GM18951 (cell line): Measurements from ENCODE around the gene RIC8A.
"Not testable (repeated sequence)": the region's sequence is repeated elsewhere in the genome, so short reads cannot be mapped to it uniquely, and the experiment has no call there.

ENCODE experiments used
- POLR2A ChIP-seq: IDR thresholded peaks from 4 replicates; pipeline ENCODE4 v1.6.1; 2011; ENCODE audit warnings: mild to moderate bottlenecking; ENCODE audit not compliant: insufficient read length, insufficient read depth; ENCODE audit errors: extremely low read depth
- in situ Hi-C: fragments of 300-500 bp; cut with MboI; formaldehyde crosslinking; loops from one replicate; pipeline ENCODE4 v1.12.0; 2022; ENCODE audit warnings: low sequenced_read_pairs, mixed read lengths, inconsistent platforms; ENCODE audit not compliant: unreplicated experiment

Gene RIC8A

DNA sequence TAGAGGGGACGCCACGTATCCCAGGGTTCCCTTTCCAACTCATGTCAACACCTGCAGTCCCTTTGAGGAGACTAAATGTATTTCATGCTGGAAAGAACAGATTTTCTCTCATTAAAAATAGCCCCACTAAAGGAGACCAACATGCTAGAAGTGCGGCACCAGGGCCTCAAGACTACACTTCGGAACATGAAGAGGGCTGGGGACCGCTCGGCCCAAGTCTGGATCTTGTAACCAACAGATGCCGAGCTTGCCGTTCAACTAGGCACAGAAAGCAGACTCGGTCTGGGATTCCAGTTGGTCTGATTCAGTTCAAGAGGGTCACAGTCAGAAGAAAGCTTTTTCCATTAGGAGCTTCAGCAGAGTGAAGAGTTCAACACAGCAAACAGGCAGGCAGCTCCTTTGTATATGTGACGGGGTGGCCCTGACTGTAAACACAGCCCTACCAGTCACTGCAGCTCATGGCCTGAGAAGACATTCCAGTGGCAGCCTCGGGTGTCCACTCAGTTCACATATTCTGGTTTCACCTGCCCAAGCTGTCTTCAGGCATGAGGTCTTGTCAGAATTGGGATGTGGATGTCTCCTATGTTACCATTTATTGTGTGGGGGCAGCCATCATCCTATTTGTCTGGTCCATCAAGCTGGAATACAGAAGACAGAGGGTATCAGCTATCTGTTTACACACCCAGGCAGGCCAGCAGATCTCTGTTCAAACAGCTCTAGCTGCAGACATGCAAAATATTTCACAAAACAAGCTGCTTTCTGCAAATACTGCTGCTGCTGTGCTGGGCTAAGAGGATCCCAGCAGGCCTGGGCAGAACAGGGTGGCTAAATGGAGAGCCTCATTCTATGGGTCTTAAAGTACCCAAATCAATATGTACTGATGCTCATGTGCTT lies 8.8 kb downstream of the RIC8A start:
- TF ChIP-seq POLR2A, result no peak
- in situ Hi-C loops, result no loop called here

DNA sequence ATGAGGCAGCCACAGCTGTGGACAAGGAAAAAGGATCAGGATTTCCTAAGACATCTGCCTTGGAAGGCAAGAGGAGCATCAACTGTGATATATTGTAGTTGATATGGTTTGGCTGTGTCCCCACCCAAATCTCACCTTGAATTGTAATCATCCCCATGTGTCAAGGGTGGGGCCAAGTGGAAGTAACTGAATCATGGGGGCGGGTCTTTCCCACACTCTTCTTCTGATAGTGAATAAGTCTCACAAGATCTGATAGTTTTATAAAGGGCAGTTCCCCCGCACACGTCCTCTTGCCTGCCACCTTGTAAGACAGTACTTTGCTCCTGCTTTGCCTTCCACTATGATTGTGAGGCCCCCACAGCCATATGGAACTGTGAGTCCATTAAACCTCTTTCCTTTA lies 10.2 kb downstream of the RIC8A start:
- no peak for TF ChIP-seq POLR2A
- in situ Hi-C loops, result no loop called here

DNA sequence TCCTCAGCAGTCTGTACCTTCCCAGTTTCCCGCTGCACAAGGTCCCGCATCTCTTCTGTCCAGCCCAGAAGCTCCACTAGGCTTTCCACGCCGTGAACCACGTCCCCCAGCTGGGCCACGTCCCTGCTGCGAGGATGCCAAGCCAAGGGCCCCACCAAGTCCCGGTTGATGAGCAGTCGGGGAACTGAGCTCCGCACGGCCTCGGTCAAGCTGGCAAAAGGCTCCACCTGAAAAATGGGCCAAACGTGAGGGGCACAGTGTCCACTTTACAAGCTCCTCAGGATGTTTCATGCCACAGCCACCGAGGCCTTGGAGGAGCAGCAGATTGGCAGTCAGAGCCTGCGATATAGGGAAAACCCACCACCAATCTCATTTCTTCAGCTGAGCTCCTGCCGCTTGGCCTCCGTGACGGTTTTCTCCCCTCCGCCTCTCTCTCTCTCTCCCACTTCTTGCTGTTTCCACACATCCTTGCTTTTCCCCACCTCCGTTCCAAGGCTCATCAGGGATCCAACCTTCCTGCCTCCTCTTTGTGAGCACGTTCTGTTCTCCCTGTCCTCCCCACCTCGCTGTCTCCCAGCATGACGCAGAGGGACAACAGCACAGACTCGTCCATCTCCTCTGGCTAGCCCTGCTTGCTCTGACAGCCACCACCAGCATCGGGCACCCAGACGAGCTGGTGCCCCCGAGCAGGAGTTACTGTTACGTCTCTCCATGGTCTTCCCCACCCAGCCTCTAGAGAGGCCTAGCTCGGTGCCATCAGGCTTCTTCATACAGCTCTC lies 11.5 kb downstream of the RIC8A start:
- TF ChIP-seq POLR2A, result no peak
- in situ Hi-C loops, result no loop called here

DNA sequence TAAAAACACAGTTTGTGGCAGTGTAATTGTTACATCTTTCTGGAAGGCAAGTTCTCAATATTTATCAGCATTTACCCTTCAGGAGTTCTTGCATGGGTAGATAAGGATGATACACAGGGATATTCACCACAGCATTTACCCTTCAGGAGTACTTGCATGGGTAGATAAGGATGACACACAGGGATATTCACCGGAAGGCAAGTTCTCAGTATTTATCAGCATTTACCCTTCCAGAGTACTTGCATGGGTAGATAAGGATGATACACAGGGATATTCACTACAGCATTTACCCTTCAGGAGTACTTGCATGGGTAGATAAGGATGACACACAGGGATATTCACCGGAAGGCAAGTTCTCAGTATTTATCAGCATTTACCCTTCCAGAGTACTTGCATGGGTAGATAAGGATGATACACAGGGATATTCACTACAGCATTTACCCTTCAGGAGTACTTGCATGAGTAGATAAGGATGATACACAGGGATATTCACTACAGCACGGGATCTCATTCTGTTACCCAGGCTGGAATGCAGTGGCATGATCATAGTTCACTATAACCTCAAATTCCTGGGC lies 13.2 kb downstream of the RIC8A start:
- in situ Hi-C loops, result not testable (repeated sequence)

DNA sequence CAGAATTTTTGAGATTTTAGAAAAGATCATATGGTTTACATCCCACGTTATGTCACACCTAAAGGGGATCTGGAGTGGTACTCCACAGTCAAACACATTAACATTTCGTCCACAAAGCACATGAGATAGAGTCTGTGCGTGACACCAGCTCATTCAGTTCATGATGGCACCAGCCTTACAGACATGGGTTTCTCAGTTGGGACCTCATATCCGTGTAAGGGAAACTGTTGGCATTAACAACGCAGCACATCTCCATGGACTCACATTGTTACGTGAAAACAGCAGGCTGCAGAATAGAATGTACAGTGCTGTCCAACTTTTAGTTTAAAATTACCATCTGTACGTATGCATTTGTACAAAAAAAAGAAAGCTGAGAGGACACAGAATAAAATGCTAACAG lies 14.0 kb downstream of the RIC8A start:
- TF ChIP-seq POLR2A, result no peak
- in situ Hi-C loops, result no loop called here

DNA sequence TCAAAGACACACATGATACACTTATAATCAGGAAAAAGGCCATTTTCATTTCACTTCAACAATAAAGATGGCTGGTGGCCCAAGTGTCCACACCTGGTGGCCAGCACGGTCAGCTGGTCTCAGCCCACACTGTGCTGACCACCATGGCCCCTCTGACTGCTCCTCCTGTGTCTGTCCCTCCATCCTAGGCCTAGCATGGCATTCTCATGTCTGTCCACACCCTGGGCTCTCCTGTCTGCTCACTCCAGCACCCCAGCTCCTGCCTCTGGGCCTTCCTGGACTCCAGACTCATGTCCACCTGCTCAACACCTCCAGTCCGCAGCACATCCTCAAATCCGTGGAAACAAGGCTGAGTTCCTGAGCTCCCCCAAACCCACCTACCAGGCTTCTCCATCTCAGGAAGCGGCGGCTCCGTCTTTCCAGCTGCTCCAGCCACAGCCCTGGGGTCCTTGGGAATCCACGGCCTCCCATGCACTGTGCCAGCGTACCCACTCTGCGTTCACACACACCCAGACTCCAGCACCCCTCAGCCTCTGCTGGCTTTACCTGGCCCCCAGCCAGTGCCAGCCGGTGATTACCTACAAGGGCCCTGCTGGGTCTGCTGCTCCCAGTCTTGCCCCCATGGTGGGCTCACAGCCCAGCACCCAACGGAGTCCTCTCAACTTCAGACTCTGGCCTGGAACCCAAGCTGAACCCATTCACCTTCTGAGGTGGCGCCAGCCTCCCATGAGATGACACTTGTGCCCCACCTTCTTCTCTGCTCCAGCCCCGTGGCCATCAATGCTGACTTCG lies 14.7 kb downstream of the RIC8A start:
- TF ChIP-seq POLR2A, result no peak
- in situ Hi-C loops, result no loop called here

DNA sequence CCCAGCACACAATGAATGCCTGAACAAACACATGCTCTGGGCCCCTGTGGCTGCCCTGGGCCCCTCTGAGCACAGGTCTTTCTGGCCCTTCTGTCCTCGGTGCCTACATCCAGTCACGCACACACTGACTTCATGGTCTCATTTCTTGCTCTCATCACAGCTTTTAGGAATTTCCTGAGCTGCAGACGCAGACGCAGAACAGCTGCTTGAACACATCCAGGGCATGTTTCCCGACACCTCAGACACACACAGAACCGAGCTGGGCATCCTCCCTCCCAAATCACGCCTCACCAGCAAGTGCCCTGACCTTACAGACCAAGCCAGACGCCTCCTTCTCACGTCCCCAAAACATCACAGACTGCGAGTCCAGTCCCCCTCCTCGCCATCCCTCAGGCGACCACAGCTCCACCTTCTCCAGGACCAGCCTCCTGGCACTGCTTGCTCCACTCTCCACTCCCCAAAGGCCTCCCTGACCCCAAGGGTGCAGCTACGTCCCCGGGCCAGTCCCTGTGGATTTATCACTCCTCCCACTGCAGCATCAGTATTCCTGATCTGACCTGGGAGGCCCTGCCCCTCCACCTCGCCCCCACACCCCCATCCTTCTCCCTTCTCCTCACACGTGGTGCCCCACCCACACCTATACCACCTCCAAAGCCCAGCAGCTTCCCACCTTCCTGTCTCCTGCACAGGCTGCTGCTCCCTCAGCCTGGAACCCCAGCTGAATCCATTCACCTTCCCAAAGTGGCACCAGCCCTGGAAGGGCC lies 15.7 kb downstream of the RIC8A start:
- no peak for TF ChIP-seq POLR2A
- in situ Hi-C loops, result no loop called here

DNA sequence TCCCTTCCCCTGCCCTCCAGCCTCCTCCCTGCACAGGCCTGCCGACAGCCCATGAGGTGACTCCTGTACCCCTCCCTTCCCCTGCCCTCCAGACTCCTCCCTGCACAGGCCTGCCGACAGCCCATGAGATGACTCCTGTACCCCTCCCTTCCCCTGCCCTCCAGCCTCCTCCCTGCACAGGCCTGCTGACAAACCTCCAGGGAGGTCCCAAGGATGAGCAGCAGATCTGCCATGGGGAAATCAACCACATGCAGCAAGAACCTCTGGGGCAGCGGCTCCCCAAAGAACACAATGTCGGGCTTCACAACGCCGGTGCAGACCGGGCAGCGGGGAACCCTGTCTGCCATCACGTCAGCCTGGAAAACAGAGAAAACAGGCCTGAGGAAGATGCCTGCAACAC lies 16.4 kb downstream of the RIC8A start:
- no peak for TF ChIP-seq POLR2A
- in situ Hi-C loops, result no loop called here

DNA sequence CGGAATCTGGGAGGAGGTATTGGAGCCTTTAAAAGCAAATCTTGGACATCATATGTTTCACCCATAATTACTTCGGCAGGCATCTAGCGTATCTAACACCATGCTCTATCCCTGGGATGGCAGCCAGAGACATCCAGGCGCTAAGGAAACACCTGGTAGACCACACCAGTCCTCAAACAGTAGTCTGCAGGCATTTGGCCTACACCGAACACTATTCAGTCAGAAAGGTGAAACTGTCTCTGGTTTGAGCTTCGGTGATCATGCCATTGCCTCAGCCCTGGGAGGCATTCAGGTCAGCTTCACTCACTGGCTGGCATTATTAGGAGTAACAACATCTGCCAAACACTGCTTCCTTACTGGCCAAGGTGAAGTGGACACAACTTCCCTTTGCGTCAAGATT lies 16.9 kb downstream of the RIC8A start:
- TF ChIP-seq POLR2A, result no peak
- in situ Hi-C loops, result no loop called here

DNA sequence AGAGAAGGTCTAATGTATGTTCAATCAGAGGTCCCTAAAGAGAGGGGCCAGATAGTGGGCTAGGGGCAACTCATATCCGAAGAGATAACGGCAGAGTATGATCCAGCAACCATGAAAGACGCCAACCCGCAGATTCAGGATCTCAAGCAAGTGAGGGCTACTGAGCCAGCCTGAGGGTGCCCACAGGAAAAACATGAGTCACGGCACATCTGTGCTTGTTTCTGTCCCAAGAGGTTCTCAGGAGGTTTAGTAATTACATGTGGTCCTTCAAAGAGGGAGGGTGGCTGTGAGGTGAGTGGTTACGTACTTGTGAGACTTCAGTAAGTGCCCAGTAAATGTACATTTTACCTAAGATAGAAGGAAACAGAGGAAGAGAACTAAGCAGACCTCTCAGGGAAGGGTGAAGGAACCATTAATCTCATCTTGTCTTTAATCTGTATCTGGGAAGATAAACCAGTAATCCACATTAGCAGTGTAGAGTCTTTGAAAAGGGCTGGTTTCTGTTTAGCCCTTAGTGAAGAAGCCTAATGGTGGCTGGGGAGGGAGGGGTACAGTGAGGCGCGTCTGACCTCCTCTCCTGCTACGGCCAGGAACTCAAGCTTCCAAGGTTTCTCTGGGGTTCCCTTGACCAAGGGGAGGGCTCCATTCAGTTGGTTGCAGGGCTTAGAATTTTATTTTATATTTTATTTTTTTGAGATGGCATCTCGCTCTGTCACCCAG lies 18.4 kb downstream of the RIC8A start:
- in situ Hi-C loops, result no loop called here

DNA sequence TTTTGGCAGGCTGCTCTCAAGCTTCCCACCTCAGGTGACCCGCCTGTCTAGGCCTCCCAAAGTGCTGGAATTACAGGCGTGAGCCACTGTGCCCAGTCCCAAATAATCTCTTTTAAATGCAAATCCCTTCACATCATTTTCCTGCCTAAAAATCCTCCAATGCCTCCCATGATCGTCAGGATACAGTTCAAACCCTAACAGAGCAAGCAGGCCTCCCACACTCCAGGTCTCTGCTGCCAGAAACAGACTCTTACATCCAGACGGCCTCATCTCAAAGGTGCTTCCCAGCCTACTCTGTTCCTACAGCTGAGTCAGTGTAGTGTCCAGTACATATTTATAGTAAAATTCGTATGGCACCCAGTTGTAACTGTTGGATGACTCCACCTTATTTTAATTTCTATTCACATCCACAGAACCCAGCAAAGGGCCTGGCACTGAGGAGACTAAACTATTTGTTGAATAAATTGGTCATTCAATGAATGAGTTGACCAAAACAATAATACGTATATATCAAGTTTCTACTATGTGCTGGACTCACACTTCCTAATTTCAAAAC lies 20.4 kb downstream of the RIC8A start:
- TF ChIP-seq POLR2A, result no peak
- in situ Hi-C loops, result no loop called here

More for the DNA sequence above, 18.4 kb downstream of the RIC8A start:
- TF ChIP-seq POLR2A, result no peak
